GM12878 (cell line): ENCODE results near the gene NDUFS6. TPM values are rescaled to one million over a fixed set of nuclear protein-coding genes. Genes with fewer than 3 reads are reported as not detected.

ENCODE experiments used
- ATAC-seq: fragments of 200-7000 bp; cut with Tn5 transposase; 3 replicates; pipeline ENCODE4 v1.9.1; 2020; ENCODE audit warnings: mild to moderate bottlenecking, moderate library complexity
- BruUV-seq: library from RNA; stranded (reverse); fragments of 400-500 nt; replicated peaks from 2 replicates; lab custom pipeline; 2021; lab: Mats Ljungman, UMichigan
- CTCF ChIA-PET: fragments of 300-600 bp; sonication (Branson Sonifier 250); formaldehyde crosslinking; extraction: SDS; loops from one replicate; lab custom pipeline; 2021; ENCODE audit warnings: inconsistent platforms; lab: Yijun Ruan, JAX
- POLR2A ChIA-PET: fragments of 350-600 bp; formaldehyde crosslinking; extraction: SDS; loops from one replicate; lab custom pipeline; 2021; ENCODE audit warnings: inconsistent platforms; lab: Charles Lee
- RAD21 ChIA-PET: fragments of 300-600 bp; sonication (Branson Sonifier 250); formaldehyde crosslinking; loops from one replicate; lab custom pipeline; 2023; ENCODE audit warnings: antibody characterized with exemption; ENCODE audit not compliant: unreplicated experiment; lab: Charles Lee
- SMC1A ChIA-PET: fragments of 300-600 bp; sonication (Branson Sonifier 250); formaldehyde crosslinking; loops from one replicate; lab custom pipeline; 2023; ENCODE audit not compliant: unreplicated experiment, uncharacterized antibody; lab: Charles Lee
- DNase-seq: peaks from one replicate; pipeline ENCODE4 v3.0.0-alpha.2; 2011; ENCODE audit warnings: low read depth, low spot score
- FAIRE-seq: peaks from 3 replicates; lab custom pipeline; 2011; peaks lifted over from hg19 to GRCh38; lab: Jason Lieb, UNC
- H2AFZ ChIP-seq: 2 replicates; pipeline ENCODE4 v1.6.0; 2011; ENCODE audit warnings: low read depth, low read length, control low read depth; ENCODE audit not compliant: control insufficient read depth
- H3K27ac ChIP-seq: 2 replicates; pipeline ENCODE4 v1.5.1; 2011; ENCODE audit warnings: control low read depth; ENCODE audit not compliant: control insufficient read depth, insufficient read depth
- H3K27me3 ChIP-seq, 2 experiments: replicated peaks in 1 of 2; 2 replicates each; pipeline versions ENCODE4 v1.6.0 to v1.6.1; 2011; ENCODE audit warnings: low read length in 1 of 2; ENCODE audit not compliant: control insufficient read depth in 2 of 2, insufficient read depth in 2 of 2
- H3K36me3 ChIP-seq, 2 experiments: 2 replicates each; pipeline ENCODE4 v1.5.1; 2011; ENCODE audit warnings: low read length in 1 of 2; ENCODE audit not compliant: control insufficient read depth in 2 of 2, insufficient read depth in 2 of 2
- H3K4me1 ChIP-seq: 2 replicates; pipeline ENCODE4 v1.6.1; 2011; ENCODE audit warnings: mild to moderate bottlenecking, low read length, moderate library complexity, mixed read lengths; ENCODE audit not compliant: control insufficient read depth, insufficient read depth
- H3K4me2 ChIP-seq: 2 replicates; pipeline ENCODE4 v1.6.0; 2011; ENCODE audit warnings: control low read depth; ENCODE audit not compliant: control insufficient read depth, insufficient read depth
- H3K4me3 ChIP-seq: fragments of 200-600 bp; sonication (generic); 2 replicates; pipeline ENCODE4 v1.5.1; 2016
- H3K79me2 ChIP-seq: 2 replicates; pipeline ENCODE4 v1.6.0; 2011; ENCODE audit warnings: low read length; ENCODE audit not compliant: control insufficient read depth, insufficient read depth
- H3K9ac ChIP-seq: 2 replicates; pipeline ENCODE4 v1.8.0; 2011; ENCODE audit warnings: low read length, control low read depth, mixed read lengths; ENCODE audit not compliant: control insufficient read depth, insufficient read depth
- H3K9me3 ChIP-seq: replicated peaks from 3 replicates; pipeline ENCODE4 v1.5.1; 2011; ENCODE audit warnings: mild to moderate bottlenecking, low read length; ENCODE audit not compliant: control insufficient read depth, insufficient read depth
- H4K20me1 ChIP-seq: 2 replicates; pipeline ENCODE4 v1.6.0; 2011; ENCODE audit not compliant: control insufficient read depth, insufficient read depth
- GATAD2B ChIP-seq: fragments of 450-650 bp; conservative IDR thresholded peaks from 2 replicates; pipeline ENCODE4 v1.6.1; 2017; ENCODE audit warnings: low read depth, mild to moderate bottlenecking, moderate library complexity
- KLF5 ChIP-seq: fragments of 450-650 bp; IDR thresholded peaks from 2 replicates; pipeline ENCODE4 v1.6.1; 2014; ENCODE audit warnings: mild to moderate bottlenecking; ENCODE audit not compliant: partially characterized antibody
- MYC ChIP-seq: IDR thresholded peaks from 2 replicates; pipeline ENCODE4 v1.6.1; 2011; ENCODE audit warnings: mild to moderate bottlenecking, low read length, moderate library complexity, inconsistent platforms; ENCODE audit not compliant: insufficient read depth, insufficient replicate concordance, insufficient read length, severe bottlenecking
- POLR2A ChIP-seq: IDR thresholded peaks from 2 replicates; pipeline ENCODE4 v1.6.1; 2011; ENCODE audit warnings: low read depth, mild to moderate bottlenecking, low read length
- RUNX3 ChIP-seq: IDR thresholded peaks from 2 replicates; pipeline ENCODE4 v1.6.1; 2012; ENCODE audit warnings: low read length, inconsistent platforms
- SIX5 ChIP-seq: IDR thresholded peaks from 2 replicates; pipeline ENCODE4 v1.6.1; 2011; ENCODE audit warnings: mild to moderate bottlenecking, low read depth, low read length, moderate library complexity; ENCODE audit not compliant: severe bottlenecking
- SMAD1 ChIP-seq: fragments of 450-650 bp; IDR thresholded peaks from 2 replicates; pipeline ENCODE4 v1.6.1; 2018; ENCODE audit warnings: mild to moderate bottlenecking, low read depth; ENCODE audit not compliant: partially characterized antibody
- YBX1 ChIP-seq: fragments of 450-650 bp; IDR thresholded peaks from 2 replicates; pipeline ENCODE4 v1.6.1; 2016; ENCODE audit warnings: antibody characterized with exemption
- ZBTB4 ChIP-seq: fragments of 450-650 bp; formaldehyde crosslinking; IDR thresholded peaks from 2 replicates; pipeline ENCODE4 v1.4.0; 2022; ENCODE audit warnings: mild to moderate bottlenecking, moderate library complexity
- WGBS: methylation state at CpG from one replicate; pipeline ENCODE4 v1.1.6; 2016; ENCODE audit warnings: low lambda C conversion rate; ENCODE audit not compliant: insufficient replicate concordance, insufficient coverage; ENCODE audit errors: missing lambda C conversion rate; 5-methylcytosine and 5-hydroxymethylcytosine counted together
- in situ Hi-C: fragments of 300-500 bp; cut with MboI; formaldehyde crosslinking; loops from 9 replicates; pipeline ENCODE4 v1.14.3; 2018; ENCODE audit warnings: mixed read lengths
- intact Hi-C: fragments of 100-400 bp; cut with micrococcal nuclease; formaldehyde crosslinking; loops from one replicate; pipeline ENCODE4 v1.14.2; 2022; ENCODE audit not compliant: unreplicated experiment
- polyA plus RNA-seq, 11 experiments: library from polyadenylated mRNA; depleted of rRNA in 4 of 11; unstranded in 6 of 11; stranded (reverse) in 5 of 11; fragments of >200 nt; fragmentation: Nextera tagmentation in 4 of 11; fragmentation: Illumina TruSeq in 1 of 11; extraction: Ambion mirVana in 4 of 11; extraction: Trizol in 1 of 11; gene quantifications; 1 replicate in 1 of 11; 2 replicates in 10 of 11; pipeline versions ENCODE4 v1.2.1 to v1.2.3, GENCODE V29; 2011 to 2016; ENCODE audit warnings: inconsistent platforms in 2 of 11, missing spikeins in 2 of 11, low read depth in 1 of 11
- total RNA-seq, 4 experiments: library from RNA; depleted of rRNA in 3 of 4; stranded (reverse); fragments of >200 nt in 3 of 4; fragmentation: Illumina TruSeq in 1 of 4; extraction: Trizol in 1 of 4; gene quantifications; 2 replicates each; pipeline versions ENCODE4 v1.2.1 to v1.2.3, GENCODE V29; 2013 to 2021
- TF ChIP-seq, protein P1 (sequence below): fragments of 450-650 bp; IDR thresholded peaks from 2 replicates; pipeline ENCODE4 v1.6.1; 2017; ENCODE audit warnings: borderline replicate concordance

Gene NDUFS6
- total and polyA plus RNA-seq, 10 of the 15 experiments (the other 5 are each of a cell fraction or from before 2014, with no cell fraction given) = 20.7 to 213 (median 58.3) TPM

DNA sequence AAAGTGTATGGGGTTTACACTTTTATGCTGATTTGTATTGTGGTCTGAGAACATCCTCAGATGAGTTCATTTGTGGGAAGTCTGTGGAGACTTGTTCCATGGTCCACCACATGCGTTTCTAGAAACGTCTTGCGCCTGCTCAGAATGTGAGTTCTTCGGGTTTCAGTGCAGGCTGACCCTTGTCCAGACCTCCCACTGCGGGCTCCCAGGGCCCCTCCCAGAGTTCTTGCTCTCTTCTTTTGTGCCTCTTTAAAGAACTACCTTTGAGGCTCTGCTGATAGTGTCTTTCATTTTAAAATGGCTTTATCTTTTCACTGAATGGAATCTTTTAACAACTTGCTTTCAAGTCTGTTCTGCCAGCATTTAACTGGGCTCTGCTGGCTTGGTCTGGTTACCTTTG, 17.6 kb downstream of the NDUFS6 start:
- ChIA-PET RAD21 (interaction anchor here (1.3 kb wide), 1 partner anchor 26 kb away, joined by 3 read pairs; no protein-coding TSS in a partner anchor), POLR2A (interaction anchor here (0.6 kb wide), 1 partner anchor 26 kb away, joined by 3 read pairs; no protein-coding TSS in a partner anchor), CTCF (interaction anchor here (0.8 kb wide), 1 partner anchor 10 kb away, joined by 3 read pairs; no protein-coding TSS in a partner anchor), SMC1A (interaction anchor here (1.9 kb wide), 1 partner anchor 57 kb away, joined by 4 read pairs; no protein-coding TSS in a partner anchor)
- in situ Hi-C loops = no loop called here
- H3K36me3 ChIP-seq = peaks cover 15 to 41% of the 10 kb centered on the region in 2 experiments; a peak in 3 of 4 replicates
- no peaks in the 10 kb centered on the region for H3K27me3 ChIP-seq
- no peaks in the 10 kb centered on the region for H4K20me1 ChIP-seq
- no peak overlapping the region for H3K27ac ChIP-seq
- H3K4me3 ChIP-seq = no peak overlapping the region
- no peak for FAIRE-seq
- intact Hi-C loops = no loop called here
- no peak for ATAC-seq
- H2AFZ ChIP-seq = no peak overlapping the region
- no peak for DNase-seq
- TF ChIP-seq RUNX3 = 0 out of 2 replicates have a peak, but pooled peaks have one; percentile 23
- TF ChIP-seq, protein P1, sequence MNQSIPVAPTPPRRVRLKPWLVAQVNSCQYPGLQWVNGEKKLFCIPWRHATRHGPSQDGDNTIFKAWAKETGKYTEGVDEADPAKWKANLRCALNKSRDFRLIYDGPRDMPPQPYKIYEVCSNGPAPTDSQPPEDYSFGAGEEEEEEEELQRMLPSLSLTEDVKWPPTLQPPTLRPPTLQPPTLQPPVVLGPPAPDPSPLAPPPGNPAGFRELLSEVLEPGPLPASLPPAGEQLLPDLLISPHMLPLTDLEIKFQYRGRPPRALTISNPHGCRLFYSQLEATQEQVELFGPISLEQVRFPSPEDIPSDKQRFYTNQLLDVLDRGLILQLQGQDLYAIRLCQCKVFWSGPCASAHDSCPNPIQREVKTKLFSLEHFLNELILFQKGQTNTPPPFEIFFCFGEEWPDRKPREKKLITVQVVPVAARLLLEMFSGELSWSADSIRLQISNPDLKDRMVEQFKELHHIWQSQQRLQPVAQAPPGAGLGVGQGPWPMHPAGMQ = no peak
- BruUV-seq = no TSS peak
- WGBS = 77% methylated on average over 5 of the region's 5 CpGs
- H3K9me3 ChIP-seq = no peaks in the 10 kb centered on the region; the same call in 2 of the 3 replicates
- no peaks in the 10 kb centered on the region; the same call in 1 of the 2 replicates for H3K4me1 ChIP-seq
- H3K4me2 ChIP-seq = no peak overlapping the region
- no peaks in the 10 kb centered on the region for H3K79me2 ChIP-seq
- H3K9ac ChIP-seq = no peak overlapping the region

- Histone ChIP-seq H2AFZ (no peak overlapping the region), H3K9ac (no peak overlapping the region), H3K4me1 (no peaks in the 10 kb centered on the region; the same call in 1 of the 2 replicates), H4K20me1 (no peaks in the 10 kb centered on the region), H3K27ac (no peak overlapping the region), H3K36me3 (peaks cover 12 to 37% of the 10 kb centered on the region in 2 experiments; a peak in 3 of 4 replicates), H3K9me3 (no peaks in the 10 kb centered on the region; the same call in 2 of the 3 replicates), H3K79me2 (no peaks in the 10 kb centered on the region), H3K4me2 (no peak overlapping the region), H3K27me3 (no peaks in the 10 kb centered on the region), H3K4me3 (no peak overlapping the region)
- CTCF ChIA-PET = no interaction called here
- FAIRE-seq (no peak), ATAC-seq (no peak), DNase-seq (no peak)
- RAD21 ChIA-PET = interaction anchor here (0.6 to 1.3 kb wide), 3 partner anchors 19 to 148 kb away, joined by 3 read pairs; no protein-coding TSS in a partner anchor
- POLR2A ChIA-PET = no interaction called here
- no TSS peak for BruUV-seq
- SMC1A ChIA-PET = interaction anchor here (1.9 kb wide), 1 partner anchor 58 kb away, joined by 4 read pairs; no protein-coding TSS in a partner anchor
- intact Hi-C loops (no loop called here), in situ Hi-C loops (no loop called here)
- 26% methylated on average over 2 of the region's 2 CpGs for WGBS
- no peak for TF ChIP-seq YBX1
- TF ChIP-seq POLR2A = no peak
- TF ChIP-seq SMAD1 = no peak
- TF ChIP-seq KLF5 = no peak
- no peak for TF ChIP-seq ZBTB4 (CRISPR knock-in tag)
- TF ChIP-seq GATAD2B = no peak
- TF ChIP-seq SIX5 = no peak
- TF ChIP-seq MYC = no peak
- TF ChIP-seq, protein P1 = no peak
These were observed 18.3 kb downstream of the NDUFS6 start for GRCh38 chr5:1819458-1819857.
